ENCODE results near the gene OR52B6. TPM values are rescaled to one million over a fixed set of nuclear protein-coding genes. Genes with fewer than 3 reads are reported as not detected.
"Not testable (repeated sequence)": the region's sequence is repeated elsewhere in the genome, so short reads cannot be mapped to it uniquely, and the experiment has no call there.

OR52B6 gene
- total RNA-seq, 2 experiments from 2014 or later: not detected

DNA sequence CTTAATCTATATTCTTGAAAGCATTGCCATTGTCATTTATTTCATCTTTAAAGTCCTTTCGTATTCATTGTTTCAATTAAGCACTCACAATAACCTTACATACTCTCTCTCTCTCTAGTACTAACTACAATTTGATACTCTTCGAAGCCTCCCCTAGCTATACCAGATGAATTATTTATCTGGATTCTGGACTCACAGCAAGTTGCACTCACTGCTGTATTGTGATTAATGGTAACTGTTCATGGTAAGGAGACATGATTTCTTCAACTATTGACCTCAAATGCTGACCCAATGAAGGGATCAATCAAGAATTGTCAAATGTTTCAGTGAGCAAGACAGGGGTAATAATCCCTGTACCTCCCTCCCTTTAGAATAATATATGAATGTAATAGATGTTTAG, 6.0 kb upstream of the OR52B6 start:
- Mint-ChIP-seq H3K27me3 (peaks cover 2% of the 10 kb centered on the region), H3K27ac (no peak overlapping the region), H3K36me3 (no peaks in the 10 kb centered on the region), H3K4me1 (peaks cover 10% of the 10 kb centered on the region), H3K9me3 (ENCODE audit: low read depth) (no peaks in the 10 kb centered on the region), H3K4me3 (no peak overlapping the region)
- DNase-seq: no peak
- CTCF ChIA-PET: no interaction called here
- no peak for ATAC-seq

DNA sequence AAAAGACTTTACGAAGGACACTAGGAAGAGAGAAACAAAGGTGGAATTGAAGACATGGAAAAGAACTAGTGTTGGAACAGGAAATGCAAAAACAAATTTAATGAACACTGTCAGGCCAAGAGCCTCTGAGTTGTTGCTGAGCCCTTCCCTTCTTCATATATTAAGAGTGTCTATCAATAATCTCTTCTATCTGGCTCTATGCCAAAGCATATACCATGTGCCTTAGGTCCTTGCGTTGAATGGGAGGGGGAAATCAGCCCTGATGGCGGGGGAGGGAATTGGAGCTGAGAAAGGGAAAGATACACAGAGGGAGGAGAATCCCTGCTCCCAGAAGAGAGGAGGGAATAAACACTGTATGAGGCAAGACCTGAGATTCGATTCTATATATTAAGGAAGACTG, 5.5 kb upstream of the OR52B6 start:
- Mint-ChIP-seq H3K36me3 (no peaks in the 10 kb centered on the region), H3K4me3 (no peak overlapping the region), H3K27me3 (peaks cover 2% of the 10 kb centered on the region), H3K27ac (no peak overlapping the region), H3K4me1 (peaks cover 10% of the 10 kb centered on the region), H3K9me3 (ENCODE audit: low read depth) (no peaks in the 10 kb centered on the region)
- DNase-seq: no peak
- CTCF ChIA-PET: no interaction called here
- no peak for ATAC-seq

DNA sequence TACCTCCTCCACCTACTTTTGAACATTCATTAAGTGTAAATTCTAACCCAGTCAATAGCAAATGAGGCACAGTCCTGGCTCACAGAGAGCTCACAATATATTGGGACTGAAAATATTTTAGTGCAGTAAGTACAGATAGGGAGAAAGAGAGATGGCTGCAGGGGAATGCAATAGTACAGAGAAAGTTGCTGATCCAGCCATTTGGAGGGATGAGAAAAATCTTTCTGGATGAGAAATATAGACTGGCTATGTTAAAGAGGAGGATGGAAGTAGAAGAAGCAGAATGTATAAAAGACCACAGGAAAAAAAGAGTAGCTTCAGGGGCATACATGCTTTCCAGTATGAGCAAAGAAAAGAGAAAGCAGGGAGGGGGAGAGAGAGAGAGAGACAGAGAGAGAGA, 3.6 kb upstream of the OR52B6 start:
- no peak for ATAC-seq
- CTCF ChIA-PET: no interaction called here
- H3K4me1 Mint-ChIP-seq: no peaks in the 10 kb centered on the region

DNA sequence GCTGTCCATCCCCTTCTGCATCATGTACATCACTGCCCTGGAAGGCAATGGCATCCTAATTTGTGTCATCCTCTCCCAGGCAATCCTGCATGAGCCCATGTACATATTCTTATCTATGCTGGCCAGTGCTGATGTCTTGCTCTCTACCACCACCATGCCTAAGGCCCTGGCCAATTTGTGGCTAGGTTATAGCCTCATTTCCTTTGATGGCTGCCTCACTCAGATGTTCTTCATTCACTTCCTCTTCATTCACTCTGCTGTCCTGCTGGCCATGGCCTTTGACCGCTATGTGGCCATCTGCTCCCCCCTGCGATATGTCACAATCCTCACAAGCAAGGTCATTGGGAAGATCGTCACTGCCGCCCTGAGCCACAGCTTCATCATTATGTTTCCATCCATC, 337 bp downstream of the OR52B6 start:
- Mint-ChIP-seq H3K9me3 (ENCODE audit: low read depth) (no peaks in the 10 kb centered on the region), H3K4me3 (no peak overlapping the region), H3K36me3 (no peaks in the 10 kb centered on the region), H3K27ac (no peak overlapping the region), H3K27me3 (no peaks in the 10 kb centered on the region), H3K4me1 (no peaks in the 10 kb centered on the region)
- DNase-seq (no peak), ATAC-seq (no peak)
- CTCF ChIA-PET: no interaction called here

More for the DNA sequence above, 3.6 kb upstream of the OR52B6 start:
- H3K36me3 Mint-ChIP-seq: no peaks in the 10 kb centered on the region
- H3K9me3 Mint-ChIP-seq (ENCODE audit: low read depth): no peaks in the 10 kb centered on the region
- no peaks in the 10 kb centered on the region for H3K27me3 Mint-ChIP-seq
- DNase-seq: no peak
- no peak overlapping the region for H3K27ac Mint-ChIP-seq
- no peak overlapping the region for H3K4me3 Mint-ChIP-seq

DNA sequence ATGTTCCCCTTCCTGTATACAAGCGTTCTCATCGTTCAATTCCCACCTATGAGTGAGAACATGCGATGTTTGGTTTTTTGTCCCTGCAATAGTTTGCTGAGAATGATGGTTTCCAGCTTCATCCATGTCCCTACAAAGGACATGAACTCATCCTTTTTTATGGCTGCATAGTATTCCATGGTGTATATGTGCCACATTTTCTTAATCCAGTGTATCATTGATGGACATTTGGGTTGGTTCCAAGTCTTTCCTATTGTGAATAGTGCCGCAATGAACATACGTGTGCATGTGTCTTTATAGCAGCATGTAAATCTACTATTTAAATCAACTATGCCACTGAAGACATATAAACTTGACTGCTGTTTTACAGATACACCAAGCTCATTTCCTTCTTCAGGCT, 3.8 kb downstream of the OR52B6 start:
- DNase-seq; H3K9me3 Mint-ChIP-seq (ENCODE audit: low read depth); H3K4me1 Mint-ChIP-seq; H3K27ac Mint-ChIP-seq; H3K4me3 Mint-ChIP-seq; H3K36me3 Mint-ChIP-seq; ATAC-seq; H3K27me3 Mint-ChIP-seq; CTCF ChIA-PET: not testable (repeated sequence)

DNA sequence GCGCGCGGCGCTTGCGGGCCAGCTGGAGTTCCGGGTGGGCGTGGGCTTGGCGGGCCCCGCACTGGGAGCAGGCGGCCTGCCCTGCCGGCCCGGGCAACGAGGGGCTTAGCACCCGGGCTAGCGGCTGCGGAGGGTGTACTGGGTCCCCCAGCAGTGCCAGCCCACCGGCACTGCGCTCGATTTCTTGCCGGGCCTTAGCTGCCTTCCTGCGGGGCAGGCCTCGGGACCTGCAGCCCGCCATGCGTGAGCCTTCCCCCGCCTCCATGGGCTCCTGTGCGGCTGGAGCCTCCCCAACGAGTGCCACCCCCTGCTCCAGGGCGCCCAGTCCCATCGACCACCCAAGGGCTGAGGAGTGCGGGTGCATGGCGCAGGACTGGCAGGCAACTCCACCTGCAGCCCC, 9.2 kb downstream of the OR52B6 start:
- ATAC-seq; H3K27ac Mint-ChIP-seq; H3K27me3 Mint-ChIP-seq; H3K4me1 Mint-ChIP-seq; CTCF ChIA-PET; H3K4me3 Mint-ChIP-seq; H3K36me3 Mint-ChIP-seq; H3K9me3 Mint-ChIP-seq (ENCODE audit: low read depth); DNase-seq: not testable (repeated sequence)

DNA sequence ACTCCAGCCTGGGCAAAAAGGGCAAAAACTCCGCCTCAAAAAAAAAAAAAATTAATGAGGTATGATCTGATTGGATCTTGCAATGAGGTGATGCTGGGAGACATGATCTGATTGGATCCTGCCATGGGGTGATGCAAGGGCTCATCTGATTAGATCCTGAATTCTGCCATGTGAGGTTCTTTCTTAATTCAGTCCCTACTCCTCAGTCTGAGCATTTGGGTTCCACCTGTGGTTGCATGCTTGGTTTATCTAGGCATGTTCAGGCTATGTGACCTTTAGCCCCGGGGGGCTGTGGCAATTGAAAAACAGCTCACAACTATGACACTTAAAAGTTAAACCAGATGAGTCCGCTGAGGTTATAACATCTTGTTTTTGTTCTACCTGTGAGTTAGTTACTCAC, 10.9 kb downstream of the OR52B6 start:
- ATAC-seq (no peak), DNase-seq (no peak)
- H3K4me3 Mint-ChIP-seq: no peak overlapping the region
- H3K4me1 Mint-ChIP-seq: peaks cover 3% of the 10 kb centered on the region
- H3K36me3 Mint-ChIP-seq: no peaks in the 10 kb centered on the region
- H3K27ac Mint-ChIP-seq: no peak overlapping the region
- CTCF ChIA-PET: no interaction called here
- no peaks in the 10 kb centered on the region for H3K9me3 Mint-ChIP-seq (ENCODE audit: low read depth)
- no peaks in the 10 kb centered on the region for H3K27me3 Mint-ChIP-seq

DNA sequence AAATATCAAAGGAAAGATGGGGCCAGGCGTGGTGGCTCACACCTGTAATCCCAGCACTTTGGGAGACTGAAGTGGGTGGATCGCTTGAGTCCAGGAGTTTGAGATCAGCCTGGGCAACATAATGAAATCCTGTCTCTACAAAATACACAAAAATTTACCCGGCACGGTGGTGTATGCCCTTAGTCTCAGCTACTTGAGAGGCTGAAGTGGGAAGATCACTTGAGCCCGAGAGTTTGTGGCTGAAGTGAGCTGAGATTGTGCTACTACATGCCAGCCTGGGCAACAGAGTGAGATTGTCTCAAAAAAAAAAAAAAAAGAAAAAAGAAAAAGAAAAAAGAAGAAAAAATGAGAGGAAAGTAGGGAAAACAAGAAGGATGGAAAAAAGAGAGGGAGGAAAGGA, 11.9 kb downstream of the OR52B6 start:
- Mint-ChIP-seq H3K27me3 (peaks cover 2% of the 10 kb centered on the region), H3K27ac (no peak overlapping the region), H3K4me1 (peaks cover 11% of the 10 kb centered on the region), H3K4me3 (no peak overlapping the region), H3K9me3 (ENCODE audit: low read depth) (no peaks in the 10 kb centered on the region), H3K36me3 (no peaks in the 10 kb centered on the region)
- CTCF ChIA-PET: no interaction called here
- ATAC-seq: no peak
- DNase-seq: no peak

DNA sequence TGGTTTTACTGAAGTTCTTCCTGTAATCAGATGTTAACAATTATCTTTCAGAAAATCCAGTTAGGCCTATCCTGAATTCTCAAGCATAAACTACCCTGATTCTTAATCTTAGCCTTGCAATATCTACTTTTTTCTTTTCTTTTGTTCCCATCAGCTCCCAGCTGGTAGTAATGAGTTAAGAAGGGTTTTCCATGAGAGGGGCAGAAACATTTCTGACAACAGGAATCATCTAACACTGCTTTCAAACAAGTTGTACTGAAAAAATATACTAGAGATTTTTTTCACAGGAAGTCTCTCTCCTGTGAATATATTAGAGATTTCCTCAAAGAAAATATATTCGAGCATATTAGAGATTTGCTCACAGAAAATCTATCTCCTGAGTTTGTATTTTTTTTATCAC, 12.5 kb downstream of the OR52B6 start:
- no peaks in the 10 kb centered on the region for H3K36me3 Mint-ChIP-seq
- H3K9me3 Mint-ChIP-seq (ENCODE audit: low read depth): no peaks in the 10 kb centered on the region
- no peak overlapping the region for H3K4me3 Mint-ChIP-seq
- CTCF ChIA-PET: no interaction called here
- DNase-seq (no peak), ATAC-seq (no peak)
- H3K4me1 Mint-ChIP-seq: peaks cover 12% of the 10 kb centered on the region
- H3K27ac Mint-ChIP-seq: no peak overlapping the region
- peaks cover 5% of the 10 kb centered on the region for H3K27me3 Mint-ChIP-seq

DNA sequence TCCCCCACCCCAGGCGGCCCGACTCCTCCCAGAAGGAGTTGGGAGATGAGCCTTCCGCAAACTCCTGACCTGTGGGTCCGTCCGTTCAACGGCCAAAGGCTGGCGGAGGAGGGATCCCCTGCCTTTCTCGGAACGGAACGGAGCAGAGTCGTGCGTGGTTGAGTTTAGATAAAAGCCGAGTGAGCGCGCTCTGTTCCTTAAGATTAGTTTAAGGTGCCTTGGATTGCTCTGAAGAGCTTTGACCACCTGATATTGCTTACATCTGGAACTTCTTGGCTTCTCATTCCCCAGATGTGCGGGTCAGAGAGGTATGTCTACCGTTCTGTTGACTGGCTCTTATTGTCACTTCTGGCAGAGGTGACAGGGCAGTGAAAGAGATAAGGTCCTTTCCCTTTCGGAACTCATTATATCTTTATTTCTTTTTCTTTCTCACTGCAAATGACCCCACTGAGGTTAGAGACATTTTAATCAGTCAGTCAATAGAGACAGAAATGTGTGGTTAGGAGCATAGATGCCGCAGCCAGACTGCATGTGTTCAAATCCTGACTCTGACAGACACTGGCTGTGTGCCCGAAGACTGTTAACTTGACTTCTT, 16.0 kb downstream of the OR52B6 start, which contains the start of gene TRIM6:
Gene TRIM6 (plus strand): TSS at position 31 of the 595 bp plus-strand sequence. CDS start 261 bp downstream, at position 292.
- ATAC-seq (peak; percentile 27), DNase-seq (no peak)
- H3K27ac Mint-ChIP-seq: peak within 1 kb of the TSS; percentile 67

DNA sequence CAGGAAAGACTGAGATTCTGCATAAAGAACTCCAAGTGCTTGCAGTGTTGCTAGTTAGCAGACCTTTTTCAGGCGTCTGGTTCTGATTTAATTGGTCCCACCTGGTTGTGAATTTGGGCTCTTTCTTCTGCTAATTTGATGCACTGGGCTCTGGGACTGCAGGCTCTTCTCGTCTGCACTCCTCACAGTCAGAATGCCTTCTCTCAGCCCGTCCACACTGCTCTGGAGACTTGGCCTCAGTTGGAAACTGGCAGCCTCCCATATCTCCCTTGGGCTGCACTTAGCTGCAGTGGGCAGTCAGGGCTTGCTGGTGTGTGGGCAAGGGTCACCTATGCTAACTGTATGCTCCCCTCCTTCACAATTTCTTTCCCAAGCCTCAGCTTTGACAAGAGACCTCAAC, 17.3 kb downstream of the OR52B6 start:
- no peak for DNase-seq
- peaks cover 5% of the 10 kb centered on the region for H3K27me3 Mint-ChIP-seq
- H3K27ac Mint-ChIP-seq: no peak overlapping the region
- H3K36me3 Mint-ChIP-seq: no peaks in the 10 kb centered on the region
- no peak overlapping the region for H3K4me3 Mint-ChIP-seq
- no peaks in the 10 kb centered on the region for H3K9me3 Mint-ChIP-seq (ENCODE audit: low read depth)
- peaks cover 12% of the 10 kb centered on the region for H3K4me1 Mint-ChIP-seq
- no peak for ATAC-seq
- CTCF ChIA-PET: interaction anchor here (1.0 kb wide), 1 partner anchor 22 kb away, joined by 3 read pairs; no protein-coding TSS in a partner anchor

More for the DNA sequence above, 16.0 kb downstream of the OR52B6 start, which contains the start of gene TRIM6:
- Mint-ChIP-seq H3K36me3 (no peaks in the 10 kb centered on the region), H3K9me3 (ENCODE audit: low read depth) (no peaks in the 10 kb centered on the region), H3K4me1 (peaks cover 12% of the 10 kb centered on the region), H3K27me3 (peaks cover 5% of the 10 kb centered on the region), H3K4me3 (peak within 1 kb of the TSS; percentile 75)
- CTCF ChIA-PET: interaction anchor here (1.1 kb wide), 1 partner anchor 1409 kb away, joined by 3 read pairs; no protein-coding TSS in a partner anchor

DNA sequence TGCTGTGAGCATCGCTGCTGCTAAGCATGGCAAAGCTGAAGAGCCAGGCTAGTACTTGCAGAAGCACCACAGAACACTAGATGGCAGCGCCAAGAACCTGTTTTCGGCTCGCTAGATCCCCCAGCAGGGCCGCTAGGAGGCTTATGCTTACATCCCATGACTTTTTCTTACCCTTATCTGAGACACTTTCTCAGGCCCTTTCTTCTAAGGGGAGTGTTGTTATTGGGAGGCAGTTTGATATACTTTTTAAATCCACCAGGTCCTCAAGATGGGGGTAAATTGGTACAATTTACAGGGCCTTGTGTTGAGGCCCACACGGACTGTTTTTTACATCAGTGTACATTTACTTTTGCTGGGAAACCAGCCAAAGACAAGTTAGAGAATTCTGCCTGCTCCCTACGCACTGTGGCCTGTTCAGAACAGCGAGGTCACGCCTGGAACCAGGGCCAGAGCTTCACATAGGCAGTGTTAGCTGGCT, 19.7 kb downstream of the OR52B6 start:
- Mint-ChIP-seq H3K27me3 (peaks cover 5% of the 10 kb centered on the region), H3K27ac (no peak overlapping the region), H3K36me3 (no peaks in the 10 kb centered on the region), H3K4me1 (peaks cover 10% of the 10 kb centered on the region), H3K9me3 (ENCODE audit: low read depth) (no peaks in the 10 kb centered on the region), H3K4me3 (no peak overlapping the region)
- DNase-seq (peak; percentile 76), ATAC-seq (peak; percentile 92)
- CTCF ChIA-PET: interaction anchor here (0.6 to 2.1 kb wide), 12 partner anchors 14 to 753 kb away, joined by 3 to 10 read pairs (median 4); partner anchors contain the start of genes TRIM22, TRIM34 and TRIM5

DNA sequence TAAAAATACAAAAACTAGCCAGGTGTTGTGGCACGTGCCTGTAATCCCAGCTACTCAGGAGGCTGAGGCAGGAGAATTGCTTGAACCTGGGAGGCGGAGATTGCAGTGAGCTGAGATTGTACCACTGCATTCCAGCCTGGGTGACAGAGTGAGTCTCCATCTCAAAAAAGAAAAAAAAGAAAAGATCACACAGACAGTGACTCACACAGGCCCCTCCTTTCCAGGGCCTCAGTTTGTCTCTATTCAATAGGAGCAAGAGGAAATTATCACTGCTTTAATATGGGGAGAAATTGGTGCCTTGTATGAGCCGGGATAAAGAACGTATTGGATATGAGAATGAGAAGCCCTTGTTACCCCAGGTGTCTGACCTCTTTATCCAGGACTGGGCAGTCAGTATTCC, 22.1 kb downstream of the OR52B6 start:
- CTCF ChIA-PET: interaction anchor here (1.1 kb wide), 1 partner anchor 207 kb away, joined by 4 read pairs; no protein-coding TSS in a partner anchor
- H3K36me3 Mint-ChIP-seq; H3K9me3 Mint-ChIP-seq (ENCODE audit: low read depth); DNase-seq; H3K27me3 Mint-ChIP-seq; H3K27ac Mint-ChIP-seq; ATAC-seq; H3K4me3 Mint-ChIP-seq; H3K4me1 Mint-ChIP-seq: not testable (repeated sequence)

DNA sequence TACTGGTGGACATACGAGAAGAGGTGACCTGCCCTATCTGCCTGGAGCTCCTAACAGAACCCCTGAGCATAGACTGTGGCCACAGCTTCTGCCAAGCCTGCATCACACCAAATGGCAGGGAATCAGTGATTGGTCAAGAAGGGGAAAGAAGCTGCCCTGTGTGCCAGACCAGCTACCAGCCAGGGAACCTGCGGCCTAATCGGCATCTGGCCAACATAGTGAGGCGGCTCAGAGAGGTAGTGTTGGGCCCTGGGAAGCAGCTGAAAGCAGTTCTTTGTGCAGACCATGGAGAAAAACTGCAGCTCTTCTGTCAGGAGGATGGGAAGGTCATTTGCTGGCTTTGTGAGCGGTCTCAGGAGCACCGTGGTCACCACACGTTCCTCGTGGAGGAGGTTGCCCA, 22.6 kb downstream of the OR52B6 start:
- CTCF ChIA-PET: no interaction called here
- no peaks in the 10 kb centered on the region for H3K36me3 Mint-ChIP-seq
- ATAC-seq: no peak
- H3K27me3 Mint-ChIP-seq: no peaks in the 10 kb centered on the region
- no peak overlapping the region for H3K4me3 Mint-ChIP-seq
- H3K9me3 Mint-ChIP-seq (ENCODE audit: low read depth): no peaks in the 10 kb centered on the region
- no peak for DNase-seq
- no peak overlapping the region for H3K27ac Mint-ChIP-seq
- no peaks in the 10 kb centered on the region for H3K4me1 Mint-ChIP-seq
